ENCODE measurements around the gene KIF20A.

GRCh38 chr5:138224712-138225111, 45.8 kb downstream of the KIF20A start:
- no peak for TF ChIP-seq CTCF (IDR thresholded peaks at IDR 0.05)
- no peak for TF ChIP-seq EZH2phosphoT487 (IDR thresholded peaks at IDR 0.05)
- TF ChIP-seq EZH2 (IDR thresholded peaks at IDR 0.05) = no peak

Data from neural progenitor cell (in vitro differentiated cells).